GM18867 (cell line): ENCODE measurements around the gene SRR.

Experiments
- ATAC-seq: cut with Tn5 transposase; IDR thresholded peaks from one replicate; pipeline ENCODE4 v1.9.1; 2021; ENCODE audit warnings: mild to moderate bottlenecking, moderate library complexity; ENCODE audit not compliant: unreplicated experiment

SRR gene

DNA sequence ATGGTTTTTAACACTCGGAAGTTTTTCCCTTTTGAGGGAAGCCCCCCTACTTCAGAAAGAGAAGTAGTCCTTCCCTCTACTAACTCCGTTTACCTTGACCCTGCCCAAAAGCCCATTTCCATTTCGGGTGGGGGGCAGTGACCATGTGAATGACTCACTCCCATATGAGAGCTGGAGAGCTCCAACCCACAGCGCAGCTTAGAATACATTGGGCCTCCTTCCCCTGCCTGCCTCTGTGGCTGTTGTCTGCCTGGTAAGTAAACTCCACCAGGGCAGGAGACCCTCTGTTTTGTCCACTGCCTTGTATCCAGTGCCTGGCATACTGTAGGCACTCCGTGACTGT, 34.5 kb downstream of the SRR start:
- no peak for ATAC-seq

DNA sequence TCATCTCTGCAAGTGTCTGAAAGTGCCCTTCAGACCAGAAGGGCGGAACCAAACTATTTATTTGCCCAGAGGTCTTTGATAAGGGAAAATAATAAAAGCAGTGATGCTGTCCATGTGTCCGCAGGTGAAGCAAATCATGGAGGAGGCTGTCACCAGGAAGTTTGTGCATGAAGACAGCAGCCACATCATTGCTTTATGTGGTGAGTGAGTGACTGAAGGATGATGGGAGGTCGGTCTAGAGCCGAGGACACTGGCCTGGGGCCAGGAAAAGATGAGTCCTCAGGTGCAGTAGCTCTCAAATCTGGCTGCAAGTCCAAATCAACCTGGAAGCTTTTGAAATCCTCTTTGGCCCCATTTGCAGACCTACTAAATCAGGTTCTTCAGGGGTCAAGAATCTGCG, 39.7 kb downstream of the SRR start:
- no peak for ATAC-seq

DNA sequence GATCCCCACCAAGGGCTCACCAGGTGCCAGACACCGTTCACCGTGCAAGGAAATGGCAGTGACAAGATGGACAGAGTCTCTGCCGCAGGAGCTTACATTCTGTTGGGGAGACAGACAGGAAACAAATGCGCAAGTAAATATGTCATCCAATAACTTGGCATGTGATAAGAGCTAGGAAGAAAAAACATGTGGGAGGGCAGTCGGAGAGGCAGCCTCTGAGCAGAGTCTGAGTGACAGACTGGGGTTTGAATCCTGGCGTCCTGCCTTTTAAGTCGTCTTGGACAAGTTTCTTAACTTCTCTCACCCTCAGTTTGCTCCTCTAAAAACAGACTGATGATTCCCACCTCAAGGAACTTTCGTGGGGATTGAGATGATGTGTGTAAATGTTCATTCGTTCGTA, 40.8 kb downstream of the SRR start:
- ATAC-seq, result no peak

DNA sequence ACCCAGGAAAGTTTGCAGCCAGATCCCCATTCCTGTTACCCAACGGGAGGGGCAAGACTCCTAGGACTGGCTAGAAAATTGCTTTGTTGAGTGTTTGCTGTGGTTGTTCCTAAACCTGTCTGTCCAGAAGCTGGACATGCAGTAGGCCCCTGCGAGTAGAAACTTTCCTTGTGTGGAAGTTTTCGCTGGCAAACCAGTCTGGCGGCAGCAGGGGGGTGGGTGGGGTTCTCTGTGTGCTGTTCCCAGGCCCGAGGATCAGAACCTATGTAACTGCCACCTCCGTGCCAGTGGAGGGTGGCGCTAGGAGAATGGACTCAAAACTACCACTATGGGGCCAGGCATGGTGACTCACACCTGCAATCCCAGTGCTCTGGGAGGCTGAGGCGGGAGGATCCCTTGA, 42.7 kb downstream of the SRR start:
- no peak for ATAC-seq

DNA sequence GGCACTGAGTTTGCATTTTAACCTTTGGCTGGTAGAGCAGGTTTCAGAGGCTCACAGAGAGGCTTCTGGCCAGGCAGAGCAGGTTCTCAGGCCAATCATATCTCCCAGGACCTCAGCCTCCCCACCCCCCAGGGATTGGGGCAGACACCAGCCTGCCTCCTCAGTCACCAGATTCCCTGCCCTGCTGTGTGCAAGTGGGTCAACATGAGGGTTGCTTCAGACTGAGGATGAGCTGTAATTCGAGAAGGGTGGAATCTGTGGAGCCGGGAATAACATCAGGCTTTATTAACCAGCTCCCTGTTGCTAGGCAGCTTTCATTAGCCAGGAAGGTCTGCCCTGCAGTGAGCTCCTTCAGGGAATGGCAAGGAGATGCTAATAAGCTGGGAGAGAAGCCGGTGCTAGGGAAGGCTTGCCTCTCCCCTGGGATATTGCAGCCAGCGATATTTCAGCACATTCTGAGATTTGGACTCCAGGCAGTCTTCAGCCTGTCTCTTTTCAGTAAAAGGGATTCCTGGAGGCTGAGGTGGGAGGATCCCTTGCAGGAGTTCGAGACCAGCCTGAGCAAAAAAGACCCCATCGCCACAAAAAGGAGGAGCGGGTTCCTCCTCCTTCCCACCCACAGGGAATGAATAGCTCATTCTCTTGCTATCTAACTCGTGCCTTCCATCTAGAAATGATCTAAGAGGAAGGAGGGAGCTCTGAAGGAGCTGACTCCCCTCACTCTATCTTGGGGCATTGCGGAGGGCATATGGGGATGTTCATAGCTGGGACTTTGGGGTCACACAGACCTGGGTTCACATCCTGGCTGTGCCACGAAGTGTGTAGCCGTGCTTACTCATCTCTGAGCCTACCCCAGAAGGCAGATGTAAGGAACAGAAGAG, 44.3 kb downstream of the SRR start:
- no peak for ATAC-seq

DNA sequence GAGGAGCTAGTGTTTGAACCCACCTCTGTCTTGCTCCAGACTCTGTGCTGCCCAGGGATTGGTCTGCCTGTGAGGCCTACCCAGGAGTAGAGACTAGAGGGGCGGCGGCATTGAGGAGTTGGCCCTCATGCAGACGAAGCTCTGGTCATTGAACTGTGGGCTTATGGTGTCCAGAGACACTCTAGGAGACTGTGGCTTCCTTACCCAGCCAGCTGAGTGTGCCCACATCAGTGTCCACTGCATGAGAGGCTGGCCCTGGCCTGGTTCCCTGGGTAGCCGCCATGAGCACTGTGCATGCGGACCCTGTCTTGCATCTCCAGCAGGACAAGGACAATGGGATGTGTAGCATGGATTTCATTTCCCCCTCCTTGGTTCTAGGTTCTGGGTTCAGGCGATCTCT, 47.5 kb downstream of the SRR start:
- ATAC-seq, result no peak

DNA sequence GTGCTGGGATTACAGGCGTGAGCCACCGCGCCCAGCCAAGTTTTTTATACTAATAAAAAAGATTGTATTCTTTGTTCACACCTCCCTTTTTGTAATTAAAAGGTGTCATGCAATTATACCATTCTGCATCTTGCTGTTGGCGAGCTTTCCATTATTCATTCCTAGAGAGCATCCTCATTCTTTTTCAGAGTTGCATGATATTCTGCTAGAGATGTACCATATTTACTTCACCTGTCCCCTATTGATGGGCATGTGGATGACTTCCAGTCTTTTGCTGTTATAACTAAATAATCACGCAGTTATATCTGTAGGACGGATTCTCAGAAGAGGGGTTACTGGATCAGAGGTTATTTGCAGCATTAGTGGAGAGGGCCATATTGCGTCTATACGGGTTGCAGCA, 50.6 kb downstream of the SRR start:
- no peak for ATAC-seq

DNA sequence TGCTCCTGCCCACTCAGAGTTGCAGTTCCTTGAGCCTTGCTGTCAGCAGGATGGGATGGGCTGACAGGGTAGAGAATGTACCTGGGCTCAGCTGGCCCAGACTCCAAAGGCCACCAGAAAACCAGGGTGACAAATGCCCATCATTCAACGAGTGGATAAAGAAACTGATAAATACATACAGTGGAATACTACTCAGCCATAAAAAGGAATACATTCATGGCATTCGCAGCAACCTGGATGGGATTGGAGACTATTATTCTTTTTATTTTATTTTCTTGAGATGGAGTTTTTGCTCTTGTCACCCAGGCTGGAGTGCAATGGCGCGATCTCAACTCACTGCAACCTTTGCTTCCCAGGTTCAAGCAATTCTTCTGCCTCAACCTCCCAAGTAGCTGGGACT, 53.5 kb downstream of the SRR start:
- ATAC-seq, result no peak

DNA sequence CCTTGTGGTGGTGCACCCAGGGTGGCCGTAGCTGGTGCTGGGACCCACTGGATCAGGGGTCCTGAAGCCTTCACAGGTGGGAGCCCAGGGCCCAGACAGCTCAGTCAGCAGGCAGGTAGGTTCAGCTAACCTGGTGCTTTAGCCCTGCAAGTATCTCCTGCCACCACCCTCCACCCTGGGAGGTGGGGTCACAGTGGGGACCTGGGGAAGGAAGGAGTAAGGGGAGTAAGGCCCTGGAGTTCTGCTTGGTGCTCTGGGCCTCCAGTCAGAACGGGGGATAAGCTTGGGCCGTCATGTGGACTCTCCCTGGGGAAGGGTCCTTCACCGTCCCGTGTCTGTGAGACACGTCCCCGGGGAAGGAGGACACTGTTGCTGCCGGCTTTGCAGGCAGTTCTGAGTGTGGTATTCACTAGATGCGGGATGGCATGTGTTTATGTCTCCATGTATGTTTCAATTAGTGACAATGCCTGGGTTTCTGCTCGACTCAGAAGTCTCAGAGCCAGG, 54.2 kb downstream of the SRR start:
- ATAC-seq, result no peak

DNA sequence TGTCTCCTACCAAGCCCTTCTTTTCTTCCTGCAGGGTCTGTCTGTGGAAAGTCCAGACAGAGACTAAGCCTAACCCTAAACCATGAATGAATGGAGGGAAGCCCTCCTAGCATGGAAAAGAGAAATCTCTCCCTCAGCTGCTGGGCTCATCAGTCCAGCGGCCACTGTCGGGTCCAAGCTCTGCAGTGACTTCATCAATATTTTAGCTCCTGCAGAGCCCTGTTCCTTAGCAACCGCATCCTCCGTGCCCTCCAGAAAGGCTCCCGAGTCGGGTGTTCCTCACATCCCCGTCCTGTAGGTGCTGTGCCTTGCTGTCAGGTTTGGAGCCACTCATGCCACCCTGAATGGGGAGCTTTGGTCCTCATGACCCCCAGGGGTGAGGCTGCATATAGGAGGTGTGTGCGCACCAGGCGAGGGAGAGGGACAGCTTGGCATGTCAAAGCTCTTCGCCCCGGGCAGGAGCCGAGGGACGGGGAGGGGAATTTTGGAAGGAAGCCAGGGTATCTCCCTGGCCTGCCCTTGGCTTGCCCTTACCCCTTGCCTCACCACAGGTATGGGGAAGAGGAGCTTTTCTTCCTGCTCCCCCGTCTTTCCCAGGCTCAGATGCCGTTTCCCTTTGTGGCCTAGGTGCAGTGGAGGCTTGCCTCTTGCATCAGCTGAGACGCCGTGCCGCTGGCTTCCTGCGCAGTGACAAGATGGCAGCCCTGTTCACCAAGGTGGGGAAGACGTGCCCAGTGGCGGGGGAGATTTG, 57.4 kb downstream of the SRR start:
- ATAC-seq, result no peak

DNA sequence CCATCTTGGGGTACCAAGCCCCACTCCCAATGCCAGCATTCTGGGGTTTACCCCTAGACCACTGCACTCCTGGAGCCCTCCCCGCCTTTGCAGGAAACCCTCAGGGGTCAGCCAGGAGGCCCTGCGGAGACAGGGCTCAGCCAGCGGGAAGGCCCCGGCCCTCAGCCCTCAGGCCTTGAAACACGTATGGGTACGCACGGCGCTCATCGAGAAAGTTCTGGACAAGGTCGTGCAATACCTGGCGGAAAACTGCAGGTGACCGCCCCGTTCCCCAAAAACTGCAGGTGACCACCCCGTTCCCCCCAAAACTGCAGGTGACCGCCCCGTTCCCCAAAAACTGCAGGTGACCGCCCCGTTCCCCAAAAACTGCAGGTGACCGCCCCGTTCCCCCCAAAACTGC, 58.3 kb downstream of the SRR start:
- ATAC-seq, result no peak

DNA sequence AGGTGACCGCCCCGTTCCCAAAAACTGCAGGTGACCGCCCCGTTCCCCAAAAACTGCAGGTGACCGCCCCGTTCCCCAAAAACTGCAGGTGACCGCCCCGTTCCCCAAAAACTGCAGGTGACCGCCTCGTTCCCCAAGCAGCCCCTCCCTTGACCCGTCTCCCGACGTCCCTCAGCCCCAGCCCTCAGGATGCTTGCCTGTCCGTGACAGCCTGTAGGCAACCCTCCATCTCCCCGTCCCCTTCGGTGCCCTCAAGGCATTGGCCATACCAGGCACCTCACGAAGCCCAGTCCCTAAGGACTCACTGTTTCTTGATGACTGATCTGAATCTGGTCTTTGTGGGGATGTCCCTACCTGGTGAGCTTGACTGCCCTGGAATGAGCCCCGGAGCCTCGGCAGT, 58.7 kb downstream of the SRR start:
- no peak for ATAC-seq

DNA sequence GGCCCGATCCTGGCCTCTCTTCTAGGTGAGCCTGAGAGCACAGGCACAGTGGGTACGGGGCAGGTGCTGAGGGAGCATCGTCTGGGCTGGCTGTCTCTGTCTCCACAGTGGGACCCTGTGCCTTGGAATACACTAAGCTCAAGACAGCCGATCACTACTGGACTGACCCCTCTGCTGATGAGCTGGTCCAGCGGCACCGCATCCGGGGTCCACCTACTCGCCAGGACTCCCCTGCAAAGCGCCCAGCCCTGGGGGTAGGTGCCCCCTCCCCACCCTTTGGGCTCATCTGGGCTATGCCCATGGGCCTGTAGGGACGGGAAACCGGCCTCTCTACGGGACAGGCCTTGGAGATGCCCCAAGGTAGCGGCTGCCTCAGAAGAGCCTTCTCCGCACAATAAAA, 59.1 kb downstream of the SRR start:
- no peak for ATAC-seq

DNA sequence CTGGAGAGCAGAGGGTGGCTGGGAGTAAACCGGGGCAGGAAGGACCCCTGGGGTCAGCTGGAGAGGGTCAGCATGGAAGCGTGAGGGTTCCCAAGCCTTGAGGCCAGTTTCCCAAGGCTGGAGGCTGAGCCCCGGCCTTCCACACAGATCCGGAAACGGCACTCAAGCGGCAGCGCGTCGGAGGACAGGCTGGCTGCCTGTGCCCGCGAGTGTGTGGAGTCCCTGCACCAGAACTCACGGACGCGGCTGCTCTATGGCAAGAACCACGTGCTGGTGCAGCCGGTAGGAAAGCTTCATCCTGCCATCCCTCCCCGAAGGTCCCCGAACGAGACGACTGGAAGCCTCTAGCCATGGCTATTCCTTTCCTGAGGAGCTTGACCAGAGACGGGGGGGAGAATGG, 59.6 kb downstream of the SRR start:
- ATAC-seq, result no peak

DNA sequence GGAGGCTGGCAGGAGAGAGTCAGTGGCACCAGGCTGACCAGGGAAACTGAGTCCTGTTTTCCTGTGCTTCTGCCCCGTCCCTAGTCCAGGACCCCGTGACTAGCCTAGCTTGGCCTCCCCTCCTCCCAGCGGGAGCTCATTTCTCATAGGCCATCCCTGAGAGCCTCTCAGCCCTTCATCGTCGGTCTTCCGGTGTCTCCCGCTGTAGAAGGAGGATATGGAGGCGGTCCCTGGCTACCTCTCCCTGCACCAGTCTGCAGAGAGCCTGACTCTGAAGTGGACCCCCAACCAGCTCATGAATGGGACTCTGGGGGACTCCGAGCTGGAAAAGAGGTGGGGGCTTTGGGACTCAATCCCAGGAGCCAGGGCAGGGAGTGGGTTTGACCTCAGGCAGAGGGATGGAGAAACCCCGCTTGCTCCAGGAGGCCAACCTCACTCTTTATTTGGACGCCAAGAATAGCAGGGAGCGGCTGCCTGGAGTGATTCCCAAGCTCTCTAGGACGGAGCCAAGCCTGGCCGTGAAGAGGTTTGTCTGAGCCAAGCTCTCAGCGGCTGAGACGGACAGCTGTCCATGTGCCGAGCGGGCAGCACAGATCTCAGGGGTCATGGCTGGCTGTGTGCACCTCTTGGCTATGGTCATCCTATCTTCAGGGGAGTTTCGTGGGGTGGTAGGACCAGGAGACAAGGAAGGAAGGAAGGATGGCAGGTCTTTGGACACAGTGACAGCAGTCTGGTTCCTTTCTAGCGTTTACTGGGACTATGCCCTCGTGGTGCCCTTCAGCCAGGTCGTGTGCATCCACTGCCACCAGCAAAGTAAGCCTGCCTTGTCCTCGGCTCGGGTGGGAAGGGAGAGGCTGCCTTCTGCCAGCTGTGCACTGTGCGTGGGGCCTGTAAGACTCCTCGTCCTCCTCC, 60.4 kb downstream of the SRR start:
- ATAC-seq, result no peak

DNA sequence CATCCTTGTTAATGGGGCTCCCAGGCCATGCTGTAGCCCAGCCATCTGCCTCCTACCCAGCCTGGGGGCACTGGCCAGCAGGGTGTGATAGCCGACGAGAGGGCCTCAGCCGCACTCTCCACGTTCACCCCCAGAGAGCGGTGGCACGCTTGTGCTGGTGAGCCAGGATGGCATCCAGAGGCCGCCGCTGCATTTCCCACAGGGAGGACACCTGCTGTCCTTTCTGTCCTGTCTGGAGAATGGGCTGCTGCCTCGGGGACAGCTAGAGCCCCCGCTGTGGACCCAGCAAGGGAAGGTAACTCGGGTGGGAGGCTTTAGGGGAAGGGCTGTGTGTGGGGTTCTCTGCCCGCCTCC, 61.0 kb downstream of the SRR start:
- no peak for ATAC-seq

DNA sequence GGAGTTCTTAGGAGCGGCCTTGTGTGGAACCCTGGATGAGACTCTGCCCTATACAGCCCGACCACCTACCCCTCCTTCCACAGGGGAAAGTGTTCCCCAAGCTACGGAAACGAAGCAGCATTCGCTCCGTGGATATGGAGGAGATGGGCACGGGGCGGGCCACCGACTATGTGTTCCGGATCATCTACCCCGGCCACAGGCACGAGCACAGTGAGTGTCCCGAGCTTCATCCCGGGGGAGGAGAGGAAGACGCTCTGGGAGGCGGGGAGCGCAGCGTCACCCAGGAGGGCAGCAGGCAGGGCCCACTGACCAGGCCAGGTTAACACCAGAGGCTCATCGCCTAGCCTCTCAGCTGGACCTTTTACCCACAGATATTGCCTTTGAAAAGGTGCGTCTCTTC, 61.4 kb downstream of the SRR start:
- ATAC-seq, result no peak

DNA sequence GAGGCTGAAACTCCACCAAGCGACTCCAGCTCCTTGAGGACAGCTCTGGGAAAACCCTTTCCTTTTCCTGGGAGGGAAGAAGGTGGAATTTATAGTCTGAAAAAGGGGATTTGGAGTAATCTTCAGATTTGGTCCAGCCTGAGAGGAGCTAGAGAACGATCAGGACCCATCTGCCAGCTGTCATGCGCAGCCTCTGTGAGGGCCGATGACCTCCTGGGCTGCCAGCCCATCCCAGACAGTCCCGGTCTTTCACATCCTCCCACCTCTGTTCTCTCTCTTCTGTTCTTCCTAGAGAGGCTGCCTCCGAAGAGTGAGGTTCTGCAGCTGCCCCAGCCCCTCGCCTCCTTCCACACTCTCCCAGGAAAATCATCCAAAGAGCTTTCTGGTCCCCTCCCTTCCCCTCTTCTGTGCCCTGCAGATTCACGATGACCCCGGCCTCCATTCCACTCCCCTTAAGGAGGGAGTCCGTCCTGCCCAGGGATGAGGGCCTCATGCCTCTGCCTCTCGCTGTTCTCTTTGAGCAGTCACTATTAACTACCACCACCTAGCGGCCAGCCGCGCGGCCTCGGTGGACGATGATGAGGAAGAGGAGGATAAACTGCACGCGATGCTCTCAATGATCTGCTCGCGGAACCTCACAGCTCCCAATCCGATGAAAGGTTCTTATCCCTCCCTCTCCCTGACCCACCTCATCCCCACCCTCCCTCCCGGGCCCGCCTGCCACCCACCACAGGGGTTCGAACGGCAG, 63.2 kb downstream of the SRR start:
- ATAC-seq, result no peak

DNA sequence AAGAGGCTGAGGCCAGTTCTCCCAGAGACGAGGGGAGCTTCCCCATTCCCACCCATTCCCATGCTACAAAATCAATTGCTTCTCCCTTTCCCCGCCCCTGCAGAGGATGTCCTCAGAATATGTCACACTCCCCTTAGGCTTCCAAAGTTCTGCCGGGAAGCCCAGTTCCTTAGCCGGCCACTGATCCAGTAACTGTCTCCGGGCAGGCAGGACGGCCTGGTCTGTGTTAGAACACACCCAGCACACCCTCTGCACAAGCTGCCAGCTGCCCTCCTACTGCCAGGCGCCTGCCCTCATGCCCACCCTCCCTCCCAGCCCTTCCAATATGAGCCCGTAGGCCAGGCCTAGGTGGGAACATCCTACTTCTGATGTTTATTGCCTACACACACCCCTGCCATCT, 64.6 kb downstream of the SRR start:
- no peak for ATAC-seq

DNA sequence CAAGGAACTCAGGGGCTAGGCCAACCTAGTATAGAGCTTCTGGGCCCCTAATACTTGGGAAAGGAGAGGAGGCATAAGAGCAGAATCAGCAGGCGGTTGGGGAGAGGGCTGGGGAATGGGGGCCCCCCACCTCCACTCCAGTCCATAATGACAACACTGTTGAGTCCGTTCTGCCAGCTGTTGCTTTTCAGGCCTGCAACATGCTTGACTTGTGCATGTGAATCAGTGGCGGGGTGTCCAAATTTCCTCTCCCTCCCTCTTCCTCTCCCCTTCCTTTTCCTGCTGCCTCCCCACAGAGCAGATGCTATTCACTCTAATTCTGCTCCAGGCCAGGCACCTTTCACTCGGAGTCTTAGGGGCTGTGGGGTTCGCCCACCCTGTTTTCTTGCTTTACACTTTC, 65.3 kb downstream of the SRR start:
- no peak for ATAC-seq
